NCI-H2081 (cell line): Measurements from ENCODE around the gene KMT2E.
"Not testable (repeated sequence)": the region's sequence is repeated elsewhere in the genome, so short reads cannot be mapped to it uniquely, and the experiment has no call there.

Experiments
- DNase-seq, 2 experiments: peaks; one replicate each; lab custom pipeline; 2025; lab: John Stamatoyannopoulos, UW

The KMT2E gene

GRCh38 chr7:105026750-105027149 is 12.7 kb downstream of the KMT2E start:
- no peak for DNase-seq

GRCh38 chr7:105027176-105027853 is 13.3 kb downstream of the KMT2E start:
- DNase-seq: no peak

DNA sequence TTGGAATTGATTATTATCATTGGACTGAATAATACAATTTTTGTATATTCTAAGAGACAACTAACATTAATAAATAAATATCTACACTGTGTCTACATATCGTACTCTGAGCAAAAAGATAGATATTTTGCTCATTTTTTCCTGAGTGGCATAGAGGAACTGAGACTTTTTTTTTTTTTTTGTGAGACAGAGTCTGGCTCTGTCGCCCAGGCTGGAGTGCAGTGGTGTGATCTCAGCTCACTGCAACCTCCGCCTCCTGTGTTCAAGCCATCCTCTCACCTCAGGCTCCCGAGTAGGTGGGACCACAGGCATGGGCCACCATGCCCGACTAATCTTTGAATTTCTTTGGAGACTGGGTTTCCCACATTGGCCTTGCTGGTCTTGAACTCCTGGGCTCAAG is 14.0 kb downstream of the KMT2E start:
- DNase-seq: no peak

- not testable (repeated sequence) for DNase-seq
Measured at GRCh38 chr7:105028941-105029340, 14.9 kb downstream of the KMT2E start.

GRCh38 chr7:105030447-105030846 is 16.4 kb downstream of the KMT2E start:
- DNase-seq: no peak

DNA sequence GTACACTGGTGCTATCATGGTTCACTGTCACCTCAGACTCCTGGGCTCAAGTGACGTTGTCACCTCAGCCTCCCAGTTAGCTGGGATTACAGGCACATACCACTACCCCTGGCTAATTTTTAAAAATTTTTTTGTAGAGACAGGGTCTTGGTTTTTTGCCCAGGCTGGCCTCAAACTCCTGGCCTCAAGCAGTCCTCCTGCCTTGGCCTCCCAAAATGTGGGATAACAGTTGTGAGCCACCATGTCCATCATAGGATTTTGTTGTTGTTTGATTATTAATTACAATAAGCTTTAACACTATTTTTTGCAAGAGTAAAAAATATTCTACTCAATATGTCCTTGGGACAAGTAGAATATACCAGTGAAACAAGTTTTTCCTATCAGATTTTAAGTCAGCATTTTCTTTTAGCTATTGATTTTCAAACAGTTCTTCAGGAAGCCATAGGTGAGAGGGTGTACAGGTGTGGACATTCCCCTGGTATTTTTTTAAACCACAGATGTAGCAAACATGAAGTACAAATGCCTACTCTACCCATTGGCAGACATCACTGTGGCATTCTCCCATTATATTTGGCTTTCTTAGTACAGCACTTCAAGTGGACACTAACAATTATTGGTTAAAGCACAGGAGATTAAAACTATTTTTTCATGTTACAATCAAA is 18.7 kb downstream of the KMT2E start:
- DNase-seq: no peak

GRCh38 chr7:105035349-105035748 is 21.3 kb downstream of the KMT2E start:
- DNase-seq: no peak

GRCh38 chr7:105036217-105037168 is 22.5 kb downstream of the KMT2E start:
- no peak for DNase-seq

DNA sequence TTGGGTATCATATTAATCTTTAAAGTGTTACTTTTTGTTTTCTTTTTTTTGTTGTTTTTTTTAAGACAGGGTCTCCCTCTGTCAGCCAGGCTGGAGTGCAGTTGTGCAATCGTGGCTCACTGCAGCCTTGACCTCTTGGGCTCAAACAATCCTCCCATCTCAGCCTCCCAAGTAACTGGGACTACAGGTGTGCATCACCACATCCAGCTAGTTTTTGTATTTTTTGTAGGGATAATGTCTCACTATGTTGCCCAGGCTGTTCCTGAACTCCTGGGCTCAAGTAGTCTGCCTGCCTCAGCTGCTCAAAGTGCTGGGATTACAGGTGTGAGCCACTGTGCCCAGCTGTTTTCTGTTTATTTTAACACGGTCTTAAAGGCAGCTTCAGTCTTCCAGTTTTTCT is 23.3 kb downstream of the KMT2E start:
- no peak for DNase-seq

DNA sequence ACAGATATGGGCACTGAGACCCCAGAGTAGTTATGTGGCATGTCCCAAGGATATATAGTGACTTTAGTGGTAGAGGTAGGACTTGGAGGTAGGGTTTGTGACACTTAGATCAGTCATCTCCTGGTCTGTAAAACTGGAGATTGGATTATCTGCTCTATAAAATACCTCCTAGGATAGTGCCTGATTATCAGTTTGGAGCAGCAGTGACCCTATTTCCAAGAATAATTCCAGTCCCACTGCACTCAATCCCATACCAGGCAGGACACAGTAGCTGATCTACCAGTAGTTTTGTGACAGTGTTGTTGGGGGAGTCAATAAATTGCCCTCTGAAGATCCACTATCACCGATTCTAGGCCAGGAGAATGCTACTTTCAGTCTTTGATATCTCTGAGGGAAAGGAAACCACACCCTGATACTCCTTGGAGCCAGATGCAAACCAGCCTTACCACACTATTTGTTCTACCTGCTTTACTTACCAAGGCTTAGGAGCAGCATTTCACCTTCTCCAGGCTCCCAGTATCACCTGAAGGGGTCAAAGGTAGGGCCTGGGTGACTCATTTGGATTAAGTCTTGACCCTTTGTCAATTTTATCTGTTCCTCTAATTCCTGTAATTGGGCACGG is 30.6 kb downstream of the KMT2E start:
- DNase-seq: no peak

- DNase-seq: no peak
Measured at GRCh38 chr7:105046414-105046813, 32.4 kb downstream of the KMT2E start.

GRCh38 chr7:105047932-105048331 is 33.9 kb downstream of the KMT2E start:
- DNase-seq: no peak

DNA sequence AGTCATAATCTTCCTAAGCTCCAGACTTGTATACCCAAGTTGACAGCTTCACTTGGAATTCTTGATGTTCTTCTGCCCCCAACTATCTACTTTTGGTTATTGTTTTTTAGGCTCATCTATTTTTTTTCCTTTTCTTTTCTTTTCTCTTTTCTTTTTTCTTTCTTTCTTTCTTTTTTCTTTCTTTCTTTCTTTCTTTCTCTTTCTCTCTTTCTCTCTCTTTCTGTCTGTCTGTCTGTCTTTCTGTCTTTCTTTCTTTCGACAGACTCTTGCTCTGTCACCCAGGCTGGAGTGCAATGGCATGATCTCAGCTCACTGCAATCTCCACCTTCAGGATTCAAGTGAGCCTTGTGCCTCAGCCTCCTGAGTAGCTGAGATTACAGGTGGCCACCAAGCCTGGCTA is 36.5 kb downstream of the KMT2E start:
- DNase-seq: no peak

- DNase-seq: not testable (repeated sequence)
Measured at GRCh38 chr7:105050899-105051298, 36.9 kb downstream of the KMT2E start.

GRCh38 chr7:105055084-105055483 is 41.1 kb downstream of the KMT2E start:
- DNase-seq: no peak

DNA sequence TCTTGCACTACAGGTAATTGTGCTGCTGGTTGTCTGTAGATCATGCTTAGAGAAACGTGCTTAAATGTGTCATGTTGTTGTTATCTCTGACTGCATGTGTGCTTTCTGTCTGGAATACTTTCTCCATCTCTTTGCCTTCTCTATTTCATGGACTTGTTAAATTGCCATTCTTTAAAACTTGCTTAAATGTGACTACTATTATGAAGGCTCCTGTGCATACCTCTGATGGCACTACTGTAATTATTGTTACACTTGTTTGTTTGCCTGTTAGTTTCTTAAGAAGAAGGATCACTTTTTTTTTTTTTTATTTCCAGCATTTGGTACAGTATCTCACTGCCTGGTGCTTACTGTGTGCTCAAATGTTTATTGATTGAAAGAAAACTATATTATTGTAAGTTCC is 41.6 kb downstream of the KMT2E start:
- DNase-seq: no peak

DNA sequence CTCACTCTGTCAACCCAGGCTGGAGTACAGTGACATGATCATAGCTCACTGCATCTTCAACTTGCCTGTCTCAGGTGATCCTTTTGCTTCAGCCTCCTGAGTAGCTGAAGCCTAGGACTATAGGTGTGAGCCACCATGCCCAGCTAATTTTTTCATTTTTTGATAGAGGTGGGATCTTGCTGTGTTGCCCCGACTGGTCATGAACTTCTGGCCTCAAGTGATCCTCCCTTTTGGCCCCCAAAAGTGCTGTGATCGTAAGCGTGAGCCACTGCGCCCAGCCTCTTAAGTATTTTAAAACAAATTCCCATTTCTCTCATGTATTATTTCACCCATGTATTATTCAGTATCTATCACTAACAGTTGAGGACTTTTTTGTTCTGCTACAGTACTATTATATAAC is 43.5 kb downstream of the KMT2E start:
- DNase-seq: no peak

DNA sequence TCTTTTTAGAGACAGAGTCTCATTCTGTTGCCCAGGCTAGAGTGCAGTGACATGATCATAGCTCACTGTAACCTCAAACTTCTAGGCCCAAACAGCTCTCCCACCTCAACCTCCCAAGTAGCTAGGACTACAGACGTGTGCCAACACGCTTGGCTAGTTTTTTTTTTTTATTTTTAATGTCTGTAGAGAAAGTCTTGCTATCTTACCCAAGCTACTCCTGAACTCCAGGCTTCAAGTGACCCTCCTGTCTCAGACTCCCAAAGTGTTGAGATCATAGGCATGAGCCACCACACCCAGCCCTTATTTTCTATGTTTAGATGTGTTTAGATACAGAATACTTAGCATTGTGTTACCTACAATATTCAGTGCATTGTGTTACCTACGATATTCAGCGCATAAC is 46.4 kb downstream of the KMT2E start:
- no peak for DNase-seq

DNA sequence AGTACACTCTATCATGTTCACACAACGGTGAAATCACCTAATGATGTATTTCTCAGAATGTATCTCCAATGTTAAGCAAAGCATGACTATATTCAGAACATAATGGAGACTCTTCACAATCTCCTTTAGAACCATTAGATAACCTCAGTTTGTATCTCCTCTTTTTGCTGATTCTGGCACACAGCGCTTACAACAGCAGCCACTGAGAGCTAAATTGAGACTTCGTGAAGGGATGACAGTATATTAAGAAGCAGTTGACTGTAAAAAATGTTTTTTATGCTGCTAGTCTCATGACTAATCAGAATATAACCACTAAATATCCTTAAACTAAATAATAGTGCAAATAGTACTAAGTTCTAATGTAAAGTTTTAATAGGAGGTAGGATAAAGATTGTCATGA is 46.9 kb downstream of the KMT2E start:
- no peak for DNase-seq

DNA sequence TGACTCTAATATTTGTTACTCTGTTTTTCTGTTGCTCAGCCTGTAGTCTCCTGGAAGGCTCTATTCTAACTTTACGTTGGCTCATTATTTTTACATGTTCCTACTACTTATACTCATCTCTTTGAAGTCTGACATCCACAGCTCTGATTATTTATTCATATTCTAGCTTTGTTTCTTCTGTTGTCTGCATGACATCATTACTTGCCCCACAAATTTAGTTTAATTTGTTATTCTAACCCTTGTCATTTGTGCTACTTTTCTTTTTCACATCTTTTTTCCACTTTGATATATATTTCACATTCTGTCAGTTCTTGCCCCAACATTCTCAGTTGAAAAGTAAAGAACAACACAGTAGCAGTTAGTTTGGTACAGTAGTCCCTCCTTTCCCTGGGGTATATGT is 51.1 kb downstream of the KMT2E start:
- DNase-seq: no peak

GRCh38 chr7:105067691-105068090 is 53.7 kb downstream of the KMT2E start:
- DNase-seq: no peak

DNA sequence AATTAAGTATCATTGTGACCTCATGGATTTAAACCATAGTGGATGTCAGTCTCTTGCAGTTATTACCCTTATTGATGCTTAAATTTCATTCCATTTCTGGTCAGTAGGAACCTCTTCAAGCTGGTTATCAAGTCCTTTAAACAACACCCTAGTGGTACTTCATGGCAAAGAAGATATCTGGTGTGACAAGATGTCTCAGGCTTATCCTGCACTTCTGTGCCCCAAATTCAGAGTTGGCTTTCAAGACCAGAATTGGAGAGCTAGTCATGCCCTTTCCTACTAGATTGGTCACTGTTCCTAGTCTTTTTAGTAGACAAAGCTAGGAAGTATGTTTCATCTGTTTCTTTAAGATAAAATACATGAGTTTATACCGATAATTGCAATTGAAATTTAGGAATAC is 54.9 kb downstream of the KMT2E start:
- no peak for DNase-seq
